PFSK-1 (cell line): Measurements from ENCODE around the gene BIRC7.

Source experiments
- TAF1 ChIP-seq: IDR thresholded peaks from 2 replicates; pipeline ENCODE4 v1.6.1; 2012; ENCODE audit warnings: low read length, control low read depth, borderline replicate concordance; ENCODE audit not compliant: insufficient read depth
- TF ChIP-seq, protein P1 (sequence below), 2 experiments: IDR thresholded peaks; 2 replicates each; pipeline versions ENCODE4 v1.6.1 to v1.8.0; 2011 to 2012; ENCODE audit warnings: low read depth in 2 of 2, low read length in 2 of 2, control low read depth in 1 of 2, inconsistent platforms in 1 of 2, mild to moderate bottlenecking in 1 of 2, moderate library complexity in 1 of 2; ENCODE audit not compliant: insufficient read depth in 1 of 2

DNA sequence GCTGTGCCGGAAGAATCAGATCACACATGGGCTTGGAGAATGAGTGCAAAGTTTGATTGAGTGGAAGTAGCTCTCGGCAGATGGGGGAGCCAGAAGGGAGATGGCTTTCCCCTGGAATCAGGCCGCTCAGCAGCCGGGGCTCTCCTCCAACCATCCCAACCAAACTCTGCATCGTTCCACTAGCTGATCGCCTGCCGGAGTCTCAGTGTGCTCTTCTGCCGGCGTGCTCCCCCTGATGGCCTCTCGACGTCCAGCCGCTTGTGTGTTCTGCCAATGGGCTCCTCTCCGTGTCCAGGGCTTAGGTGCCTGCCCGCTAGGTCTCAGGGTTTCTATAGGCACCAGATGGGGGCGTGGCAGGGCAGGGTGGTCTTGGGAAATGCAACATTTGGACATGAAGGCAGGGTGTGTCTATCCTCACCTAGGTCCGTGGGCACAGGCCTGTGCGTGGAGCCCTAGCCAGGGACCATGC lies 4.9 kb upstream of the BIRC7 start:
- TF ChIP-seq TAF1, result no peak
- TF ChIP-seq, protein P1, sequence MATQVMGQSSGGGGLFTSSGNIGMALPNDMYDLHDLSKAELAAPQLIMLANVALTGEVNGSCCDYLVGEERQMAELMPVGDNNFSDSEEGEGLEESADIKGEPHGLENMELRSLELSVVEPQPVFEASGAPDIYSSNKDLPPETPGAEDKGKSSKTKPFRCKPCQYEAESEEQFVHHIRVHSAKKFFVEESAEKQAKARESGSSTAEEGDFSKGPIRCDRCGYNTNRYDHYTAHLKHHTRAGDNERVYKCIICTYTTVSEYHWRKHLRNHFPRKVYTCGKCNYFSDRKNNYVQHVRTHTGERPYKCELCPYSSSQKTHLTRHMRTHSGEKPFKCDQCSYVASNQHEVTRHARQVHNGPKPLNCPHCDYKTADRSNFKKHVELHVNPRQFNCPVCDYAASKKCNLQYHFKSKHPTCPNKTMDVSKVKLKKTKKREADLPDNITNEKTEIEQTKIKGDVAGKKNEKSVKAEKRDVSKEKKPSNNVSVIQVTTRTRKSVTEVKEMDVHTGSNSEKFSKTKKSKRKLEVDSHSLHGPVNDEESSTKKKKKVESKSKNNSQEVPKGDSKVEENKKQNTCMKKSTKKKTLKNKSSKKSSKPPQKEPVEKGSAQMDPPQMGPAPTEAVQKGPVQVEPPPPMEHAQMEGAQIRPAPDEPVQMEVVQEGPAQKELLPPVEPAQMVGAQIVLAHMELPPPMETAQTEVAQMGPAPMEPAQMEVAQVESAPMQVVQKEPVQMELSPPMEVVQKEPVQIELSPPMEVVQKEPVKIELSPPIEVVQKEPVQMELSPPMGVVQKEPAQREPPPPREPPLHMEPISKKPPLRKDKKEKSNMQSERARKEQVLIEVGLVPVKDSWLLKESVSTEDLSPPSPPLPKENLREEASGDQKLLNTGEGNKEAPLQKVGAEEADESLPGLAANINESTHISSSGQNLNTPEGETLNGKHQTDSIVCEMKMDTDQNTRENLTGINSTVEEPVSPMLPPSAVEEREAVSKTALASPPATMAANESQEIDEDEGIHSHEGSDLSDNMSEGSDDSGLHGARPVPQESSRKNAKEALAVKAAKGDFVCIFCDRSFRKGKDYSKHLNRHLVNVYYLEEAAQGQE (IDR thresholded peaks at IDR 0.05; ENCODE audit: insufficient read depth in 1 of 2, low read depth in 2 of 2, low read length in 2 of 2), result no peak
